Measurements from ENCODE around the gene ADGRB2. TPM values are rescaled to one million over a fixed set of nuclear protein-coding genes. Genes with fewer than 3 reads are reported as not detected.

ADGRB2 gene
- total and polyA plus RNA-seq, 7 donors = 1.3 to 3.9 (median 1.4) TPM; not detected in 2

DNA sequence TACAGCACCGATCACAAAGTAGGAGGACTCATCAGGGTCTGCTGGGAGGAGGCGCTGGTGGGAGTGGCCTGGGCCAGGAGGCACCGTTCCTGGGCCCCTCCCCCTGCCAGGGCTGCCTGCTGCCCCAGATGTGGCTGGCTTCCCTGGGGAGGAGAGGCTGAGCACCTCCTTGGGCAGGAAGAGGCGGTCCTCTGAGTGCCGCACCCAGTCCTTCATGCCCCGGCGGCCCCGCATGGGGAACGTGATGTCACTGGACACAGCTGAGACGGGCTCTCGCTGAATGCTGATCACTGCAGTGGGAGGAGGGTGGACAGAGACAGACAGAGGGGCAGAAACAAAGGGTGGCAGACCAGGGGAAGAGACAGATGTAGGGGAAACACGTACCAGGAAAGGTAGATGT lies 24.8 kb downstream of the ADGRB2 start:
- 10 to 25% methylated on average over 12 of the region's 12 CpGs for WGBS, 2 donors
- intact Hi-C loops (cut with DNase I) = no loop called here
- TF ChIP-seq POLR2AphosphoS5 (IDR thresholded peaks at IDR 0.05) (no peak), EP300 (IDR thresholded peaks at IDR 0.05) (no peak), POLR2A (IDR thresholded peaks at IDR 0.05) (no peak)
- TF ChIP-seq, protein P1, sequence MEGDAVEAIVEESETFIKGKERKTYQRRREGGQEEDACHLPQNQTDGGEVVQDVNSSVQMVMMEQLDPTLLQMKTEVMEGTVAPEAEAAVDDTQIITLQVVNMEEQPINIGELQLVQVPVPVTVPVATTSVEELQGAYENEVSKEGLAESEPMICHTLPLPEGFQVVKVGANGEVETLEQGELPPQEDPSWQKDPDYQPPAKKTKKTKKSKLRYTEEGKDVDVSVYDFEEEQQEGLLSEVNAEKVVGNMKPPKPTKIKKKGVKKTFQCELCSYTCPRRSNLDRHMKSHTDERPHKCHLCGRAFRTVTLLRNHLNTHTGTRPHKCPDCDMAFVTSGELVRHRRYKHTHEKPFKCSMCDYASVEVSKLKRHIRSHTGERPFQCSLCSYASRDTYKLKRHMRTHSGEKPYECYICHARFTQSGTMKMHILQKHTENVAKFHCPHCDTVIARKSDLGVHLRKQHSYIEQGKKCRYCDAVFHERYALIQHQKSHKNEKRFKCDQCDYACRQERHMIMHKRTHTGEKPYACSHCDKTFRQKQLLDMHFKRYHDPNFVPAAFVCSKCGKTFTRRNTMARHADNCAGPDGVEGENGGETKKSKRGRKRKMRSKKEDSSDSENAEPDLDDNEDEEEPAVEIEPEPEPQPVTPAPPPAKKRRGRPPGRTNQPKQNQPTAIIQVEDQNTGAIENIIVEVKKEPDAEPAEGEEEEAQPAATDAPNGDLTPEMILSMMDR (IDR thresholded peaks at IDR 0.05) = no peak
- no peak for DNase-seq
- Histone ChIP-seq H3K9me3 (no peaks in the 10 kb centered on the region), H3K27me3 (no peaks in the 10 kb centered on the region), H3K27ac (no peak overlapping the region), H3K4me3 (no peak overlapping the region), H3K4me1 (no peaks in the 10 kb centered on the region), H3K36me3 (no peaks in the 10 kb centered on the region)

DNA sequence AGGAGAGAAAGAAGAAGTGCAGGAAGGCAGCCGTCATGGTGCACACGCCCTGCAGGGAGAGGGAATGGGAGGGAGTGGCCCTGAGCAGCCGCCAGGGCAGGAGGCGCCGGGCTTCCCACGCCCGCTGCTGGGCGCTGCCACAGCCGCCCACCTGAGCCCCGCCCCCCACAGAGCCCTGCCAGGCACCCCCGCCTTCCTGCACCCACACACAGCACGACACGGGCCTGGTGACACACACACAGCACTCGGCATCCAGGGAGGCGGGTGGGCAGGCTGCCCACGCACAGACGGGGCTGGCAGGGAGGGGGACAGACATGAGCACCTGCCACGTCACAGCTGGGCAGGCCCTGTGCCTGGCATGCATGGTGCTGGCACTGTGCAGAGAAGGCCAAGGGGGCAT lies 27.5 kb downstream of the ADGRB2 start:
- TF ChIP-seq, protein P1 (IDR thresholded peaks at IDR 0.05) = no peak
- Histone ChIP-seq H3K27ac (no peak overlapping the region), H3K4me1 (peaks cover 0 to 5% (median 0%) of the 10 kb centered on the region in 4 donors), H3K27me3 (no peaks in the 10 kb centered on the region), H3K4me3 (no peak overlapping the region), H3K9me3 (no peaks in the 10 kb centered on the region), H3K36me3 (no peaks in the 10 kb centered on the region)
- intact Hi-C loops (cut with DNase I) = no loop called here
- DNase-seq = no peak
- WGBS, 2 donors = 12 to 67% methylated on average over 18 of the region's 18 CpGs

DNA sequence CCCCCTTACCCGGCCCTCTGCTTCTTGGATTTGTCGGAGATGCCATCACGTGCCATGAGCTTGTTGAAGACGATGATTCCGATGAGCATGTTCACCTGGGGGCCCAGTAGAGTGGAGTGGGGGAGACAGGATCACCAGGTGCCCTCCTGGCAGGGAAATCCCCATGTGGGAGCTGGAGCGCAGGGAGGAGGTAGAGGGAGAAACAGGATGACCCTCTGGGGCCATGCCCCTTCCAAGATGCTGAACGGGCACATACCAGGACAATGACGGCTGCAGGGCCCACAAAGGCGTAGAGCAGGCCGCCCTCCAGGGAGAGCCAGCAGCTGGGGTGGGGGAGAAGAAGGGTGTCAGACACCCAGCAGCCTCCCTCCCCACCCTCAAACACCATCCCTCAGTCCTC lies 28.6 kb downstream of the ADGRB2 start:
- no peak overlapping the region for H3K27ac ChIP-seq
- intact Hi-C loops (cut with DNase I) = no loop called here
- H3K36me3 ChIP-seq = no peaks in the 10 kb centered on the region
- 90 to 92% methylated on average over 10 of the region's 10 CpGs for WGBS, 2 donors
- DNase-seq = no peak
- H3K27me3 ChIP-seq = no peaks in the 10 kb centered on the region
- H3K4me1 ChIP-seq = peaks cover 0 to 5% (median 0%) of the 10 kb centered on the region in 4 donors
- H3K4me3 ChIP-seq = no peak overlapping the region
- H3K9me3 ChIP-seq = no peaks in the 10 kb centered on the region
- TF ChIP-seq POLR2AphosphoS5 (IDR thresholded peaks at IDR 0.05) (no peak), POLR2A (IDR thresholded peaks at IDR 0.05) (no peak), EP300 (IDR thresholded peaks at IDR 0.05) (no peak)
- TF ChIP-seq, protein P1 (IDR thresholded peaks at IDR 0.05) = no peak

DNA sequence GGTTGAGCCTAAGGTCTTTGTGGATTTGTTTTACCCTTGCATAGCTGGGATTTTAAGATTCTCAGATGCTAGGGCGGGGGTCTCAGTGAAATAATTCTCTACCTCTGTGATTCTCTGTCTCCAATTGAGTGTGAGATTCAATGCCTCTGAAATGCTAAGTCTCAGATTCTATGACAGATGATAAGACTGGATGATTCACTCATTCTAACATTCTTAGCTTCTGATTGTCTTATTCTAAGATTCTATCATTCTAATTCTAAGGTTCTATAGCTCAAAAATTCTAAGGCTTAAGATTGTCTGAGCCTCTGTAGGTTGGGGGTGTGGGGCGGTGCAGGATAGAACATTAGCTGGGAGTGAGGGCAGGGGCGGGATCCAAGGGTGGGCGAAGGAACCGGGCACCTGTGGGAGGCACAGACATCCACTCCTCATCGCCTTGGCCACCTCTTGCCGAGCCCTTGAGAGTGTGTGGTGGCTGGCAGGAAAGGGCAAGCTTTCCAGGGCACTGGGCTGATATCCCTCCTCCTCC lies 29.5 kb downstream of the ADGRB2 start:
- H3K4me3 ChIP-seq = no peak overlapping the region
- no peak for TF ChIP-seq EP300 (IDR thresholded peaks at IDR 0.05)
- TF ChIP-seq, protein P1 (IDR thresholded peaks at IDR 0.05) = no peak
- no peak for TF ChIP-seq POLR2AphosphoS5 (IDR thresholded peaks at IDR 0.05)
- TF ChIP-seq POLR2A (IDR thresholded peaks at IDR 0.05) = no peak
- WGBS, 2 donors = 88 to 90% methylated on average over 7 of the region's 7 CpGs
- H3K27ac ChIP-seq = no peak overlapping the region
- no peak for DNase-seq
- no peaks in the 10 kb centered on the region for H3K36me3 ChIP-seq
- H3K27me3 ChIP-seq = no peaks in the 10 kb centered on the region
- intact Hi-C loops (cut with DNase I) = no loop called here
- H3K4me1 ChIP-seq = peaks cover 0 to 5% (median 0%) of the 10 kb centered on the region in 4 donors
- H3K9me3 ChIP-seq = no peaks in the 10 kb centered on the region

Data from sigmoid colon (tissue), 7 donors.